HepG2 (cell line): ENCODE data around the gene SUPV3L1. TPM values are rescaled to one million over a fixed set of nuclear protein-coding genes. Genes with fewer than 3 reads are reported as not detected.
A peak's percentile ranks its signal among the peaks of the same experiment; 100 is the strongest.

Experiments
- ARNTL ChIP-seq: sonication (generic); formaldehyde crosslinking; IDR thresholded peaks from 2 replicates; pipeline ENCODE4 v1.4.0; 2020; ENCODE audit warnings: mild to moderate bottlenecking, missing genetic modification reagents
- CENPT ChIP-seq: sonication (generic); formaldehyde crosslinking; IDR thresholded peaks from 2 replicates; pipeline ENCODE4 v1.8.0; 2022; ENCODE audit warnings: low read depth, mild to moderate bottlenecking, moderate library complexity, missing genetic modification reagents
- FOXK2 ChIP-seq: fragments of 450-650 bp; IDR thresholded peaks from 2 replicates; pipeline ENCODE4 v1.6.1; 2016
- KLF15 ChIP-seq: sonication (generic); formaldehyde crosslinking; IDR thresholded peaks from 2 replicates; pipeline ENCODE4 v1.8.1; 2023; ENCODE audit warnings: borderline replicate concordance, mild to moderate bottlenecking, inconsistent platforms, missing genetic modification reagents, mixed read lengths
- MAFG ChIP-seq: sonication (generic); formaldehyde crosslinking; IDR thresholded peaks from 2 replicates; pipeline ENCODE4 v1.5.1; 2020; ENCODE audit warnings: mild to moderate bottlenecking, missing genetic modification reagents
- NCOA5 ChIP-seq: sonication (generic); formaldehyde crosslinking; IDR thresholded peaks from 2 replicates; pipeline ENCODE4 v1.4.0; 2020; ENCODE audit warnings: missing genetic modification reagents
- NKX3-1 ChIP-seq: sonication (generic); formaldehyde crosslinking; IDR thresholded peaks from 2 replicates; pipeline ENCODE4 v1.5.0; 2020; ENCODE audit warnings: missing genetic modification reagents
- NR1H2 ChIP-seq: sonication (generic); formaldehyde crosslinking; IDR thresholded peaks from 2 replicates; pipeline ENCODE4 v1.8.1; 2022; ENCODE audit warnings: low read depth, missing genetic modification reagents, borderline replicate concordance
- PAX8 ChIP-seq: sonication (generic); formaldehyde crosslinking; IDR thresholded peaks from 2 replicates; pipeline ENCODE4 v1.8.0; 2022; ENCODE audit warnings: mild to moderate bottlenecking, missing genetic modification reagents, borderline replicate concordance
- TAF15 ChIP-seq: fragments of 200-400 bp; formaldehyde crosslinking; IDR thresholded peaks from one replicate; pipeline ENCODE4 v1.6.1; 2018; ENCODE audit warnings: mild to moderate bottlenecking, low read depth, low read length; ENCODE audit not compliant: poor library complexity, severe bottlenecking
- ZFP82 ChIP-seq: sonication (generic); formaldehyde crosslinking; IDR thresholded peaks from 2 replicates; pipeline ENCODE4 v1.5.1; 2020; ENCODE audit warnings: mild to moderate bottlenecking, missing genetic modification reagents, borderline replicate concordance
- ZNF652 ChIP-seq: IDR thresholded peaks from 2 replicates; pipeline ENCODE4 v1.6.1; 2016; ENCODE audit warnings: low read depth, borderline replicate concordance
- polyA plus RNA-seq, 8 experiments: library from polyadenylated mRNA; depleted of rRNA in 3 of 8; stranded (reverse) in 7 of 8; unstranded in 1 of 8; fragments of >200 nt; fragmentation: Illumina TruSeq in 4 of 8; extraction: Trizol in 4 of 8; gene quantifications; 2 replicates each; pipeline versions ENCODE4 v1.2.1 to v1.2.3, GENCODE V29; 2011 to 2016; ENCODE audit warnings: low read depth in 4 of 8, missing spikeins in 1 of 8, mixed read lengths in 1 of 8; ENCODE audit not compliant: insufficient read depth in 1 of 8
- total RNA-seq, 5 experiments: library from RNA; depleted of rRNA; stranded (reverse); fragments of >200 nt; fragmentation: Illumina TruSeq; extraction: Trizol; gene quantifications; 2 replicates each; pipeline ENCODE4 v1.2.3, GENCODE V29; 2016; ENCODE audit warnings: low read depth in 1 of 5
- TF ChIP-seq, protein P1 (sequence below): sonication (generic); formaldehyde crosslinking; IDR thresholded peaks from 2 replicates; pipeline ENCODE4 v1.4.0; 2020; ENCODE audit warnings: missing genetic modification reagents
- TF ChIP-seq, protein P2 (sequence below): IDR thresholded peaks from 2 replicates; pipeline ENCODE4 v1.6.1; 2012; ENCODE audit warnings: inconsistent platforms
- TF ChIP-seq, protein P3 (sequence below): IDR thresholded peaks from 2 replicates; pipeline ENCODE4 v1.6.1; 2016; ENCODE audit warnings: mild to moderate bottlenecking
- TF ChIP-seq, protein P4 (sequence below): sonication (generic); formaldehyde crosslinking; IDR thresholded peaks from 2 replicates; pipeline ENCODE4 v1.4.0; 2020; ENCODE audit warnings: mild to moderate bottlenecking, missing genetic modification reagents
- TF ChIP-seq, protein P5 (sequence below), 2 experiments: fragments of 450-650 bp in 1 of 2; sonication (generic) in 1 of 2; formaldehyde crosslinking; IDR thresholded peaks; 2 replicates each; pipeline versions ENCODE4 v1.5.0 to v1.8.0; 2020 to 2022; ENCODE audit warnings: mild to moderate bottlenecking in 1 of 2, missing genetic modification reagents in 1 of 2
- TF ChIP-seq, protein P6 (sequence below): sonication (generic); formaldehyde crosslinking; conservative IDR thresholded peaks from 2 replicates; pipeline ENCODE4 v1.4.0; 2020; ENCODE audit warnings: missing genetic modification reagents

SUPV3L1 gene
- total and polyA plus RNA-seq, 2 of the 13 experiments (the other 11 are each of a cell fraction or from before 2014, with no cell fraction given), result 28.8 to 45.7 TPM

DNA sequence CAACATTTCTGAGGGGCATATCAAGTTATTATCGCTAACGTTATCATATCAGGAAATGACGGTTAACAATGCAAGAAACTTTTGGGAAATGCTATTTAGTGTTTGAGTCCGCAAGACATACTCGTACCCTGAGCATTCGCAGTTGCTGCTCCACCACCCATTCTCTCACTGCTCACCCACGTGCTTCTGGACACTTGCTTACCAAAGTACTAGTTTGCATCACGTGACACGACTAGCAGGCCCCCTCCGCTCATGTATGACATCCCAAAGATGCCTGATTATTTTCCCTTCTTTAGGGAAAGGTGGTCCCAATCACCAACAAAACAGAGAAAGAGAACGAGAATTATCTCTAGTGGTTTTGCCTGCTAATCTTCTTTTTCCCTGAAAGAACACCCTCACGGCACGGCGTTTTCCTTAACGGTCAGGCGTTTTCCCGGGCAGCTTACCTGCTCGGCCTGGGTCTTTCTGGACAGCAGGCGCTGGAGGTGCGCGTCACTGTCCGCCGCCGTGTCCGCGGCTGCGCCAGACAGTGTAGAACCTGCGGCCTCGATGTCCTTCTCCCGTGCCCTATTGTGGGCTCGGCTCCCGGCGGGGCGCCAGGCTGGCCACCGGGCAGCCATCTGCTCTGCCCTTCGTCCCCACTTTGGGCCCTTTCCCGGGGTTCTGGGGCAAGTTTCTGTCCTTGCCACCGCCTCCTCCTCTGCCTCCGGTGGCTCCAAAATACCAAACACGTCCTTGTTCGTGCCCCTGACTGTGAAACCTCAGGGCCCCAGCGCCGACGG is at the start of gene SUPV3L1 (continued):
- TF ChIP-seq KLF15 (CRISPR knock-in tag) (no peak), TAF15 (no peak), NCOA5 (CRISPR knock-in tag) (0 out of 2 replicates have a peak, but pooled peaks have one; percentile 38), ARNTL (CRISPR knock-in tag) (peak; percentile 70; the same call in 1 of the 2 replicates), ZFP82 (CRISPR knock-in tag) (0 out of 2 replicates have a peak, but pooled peaks have one; percentile 39), FOXK2 (peak; percentile 91), NR1H2 (CRISPR knock-in tag) (no peak), ZNF652 (CRISPR knock-in tag) (no peak), MAFG (CRISPR knock-in tag) (no peak), PAX8 (CRISPR knock-in tag) (no peak), CENPT (CRISPR knock-in tag) (no peak), NKX3-1 (CRISPR knock-in tag) (peak; percentile 4; the same call in 1 of the 2 replicates)
- TF ChIP-seq, protein P1, sequence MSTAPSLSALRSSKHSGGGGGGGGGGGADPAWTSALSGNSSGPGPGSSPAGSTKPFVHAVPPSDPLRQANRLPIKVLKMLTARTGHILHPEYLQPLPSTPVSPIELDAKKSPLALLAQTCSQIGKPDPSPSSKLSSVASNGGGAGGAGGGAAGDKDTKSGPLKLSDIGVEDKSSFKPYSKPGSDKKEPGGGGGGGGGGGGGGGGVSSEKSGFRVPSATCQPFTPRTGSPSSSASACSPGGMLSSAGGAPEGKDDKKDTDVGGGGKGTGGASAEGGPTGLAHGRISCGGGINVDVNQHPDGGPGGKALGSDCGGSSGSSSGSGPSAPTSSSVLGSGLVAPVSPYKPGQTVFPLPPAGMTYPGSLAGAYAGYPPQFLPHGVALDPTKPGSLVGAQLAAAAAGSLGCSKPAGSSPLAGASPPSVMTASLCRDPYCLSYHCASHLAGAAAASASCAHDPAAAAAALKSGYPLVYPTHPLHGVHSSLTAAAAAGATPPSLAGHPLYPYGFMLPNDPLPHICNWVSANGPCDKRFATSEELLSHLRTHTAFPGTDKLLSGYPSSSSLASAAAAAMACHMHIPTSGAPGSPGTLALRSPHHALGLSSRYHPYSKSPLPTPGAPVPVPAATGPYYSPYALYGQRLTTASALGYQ (CRISPR knock-in tag), result no peak
- TF ChIP-seq, protein P2, sequence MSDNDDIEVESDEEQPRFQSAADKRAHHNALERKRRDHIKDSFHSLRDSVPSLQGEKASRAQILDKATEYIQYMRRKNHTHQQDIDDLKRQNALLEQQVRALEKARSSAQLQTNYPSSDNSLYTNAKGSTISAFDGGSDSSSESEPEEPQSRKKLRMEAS, result peak; percentile 100
- TF ChIP-seq, protein P3, sequence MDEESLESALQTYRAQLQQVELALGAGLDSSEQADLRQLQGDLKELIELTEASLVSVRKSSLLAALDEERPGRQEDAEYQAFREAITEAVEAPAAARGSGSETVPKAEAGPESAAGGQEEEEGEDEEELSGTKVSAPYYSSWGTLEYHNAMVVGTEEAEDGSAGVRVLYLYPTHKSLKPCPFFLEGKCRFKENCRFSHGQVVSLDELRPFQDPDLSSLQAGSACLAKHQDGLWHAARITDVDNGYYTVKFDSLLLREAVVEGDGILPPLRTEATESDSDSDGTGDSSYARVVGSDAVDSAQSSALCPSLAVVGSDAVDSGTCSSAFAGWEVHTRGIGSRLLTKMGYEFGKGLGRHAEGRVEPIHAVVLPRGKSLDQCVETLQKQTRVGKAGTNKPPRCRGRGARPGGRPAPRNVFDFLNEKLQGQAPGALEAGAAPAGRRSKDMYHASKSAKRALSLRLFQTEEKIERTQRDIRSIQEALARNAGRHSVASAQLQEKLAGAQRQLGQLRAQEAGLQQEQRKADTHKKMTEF (CRISPR knock-in tag), result peak; percentile 83
- TF ChIP-seq, protein P4, sequence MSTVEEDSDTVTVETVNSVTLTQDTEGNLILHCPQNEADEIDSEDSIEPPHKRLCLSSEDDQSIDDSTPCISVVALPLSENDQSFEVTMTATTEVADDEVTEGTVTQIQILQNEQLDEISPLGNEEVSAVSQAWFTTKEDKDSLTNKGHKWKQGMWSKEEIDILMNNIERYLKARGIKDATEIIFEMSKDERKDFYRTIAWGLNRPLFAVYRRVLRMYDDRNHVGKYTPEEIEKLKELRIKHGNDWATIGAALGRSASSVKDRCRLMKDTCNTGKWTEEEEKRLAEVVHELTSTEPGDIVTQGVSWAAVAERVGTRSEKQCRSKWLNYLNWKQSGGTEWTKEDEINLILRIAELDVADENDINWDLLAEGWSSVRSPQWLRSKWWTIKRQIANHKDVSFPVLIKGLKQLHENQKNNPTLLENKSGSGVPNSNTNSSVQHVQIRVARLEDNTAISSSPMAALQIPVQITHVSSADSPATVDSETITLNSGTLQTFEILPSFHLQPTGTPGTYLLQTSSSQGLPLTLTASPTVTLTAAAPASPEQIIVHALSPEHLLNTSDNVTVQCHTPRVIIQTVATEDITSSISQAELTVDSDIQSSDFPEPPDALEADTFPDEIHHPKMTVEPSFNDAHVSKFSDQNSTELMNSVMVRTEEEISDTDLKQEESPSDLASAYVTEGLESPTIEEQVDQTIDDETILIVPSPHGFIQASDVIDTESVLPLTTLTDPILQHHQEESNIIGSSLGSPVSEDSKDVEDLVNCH (CRISPR knock-in tag), result no peak
- TF ChIP-seq, protein P5, sequence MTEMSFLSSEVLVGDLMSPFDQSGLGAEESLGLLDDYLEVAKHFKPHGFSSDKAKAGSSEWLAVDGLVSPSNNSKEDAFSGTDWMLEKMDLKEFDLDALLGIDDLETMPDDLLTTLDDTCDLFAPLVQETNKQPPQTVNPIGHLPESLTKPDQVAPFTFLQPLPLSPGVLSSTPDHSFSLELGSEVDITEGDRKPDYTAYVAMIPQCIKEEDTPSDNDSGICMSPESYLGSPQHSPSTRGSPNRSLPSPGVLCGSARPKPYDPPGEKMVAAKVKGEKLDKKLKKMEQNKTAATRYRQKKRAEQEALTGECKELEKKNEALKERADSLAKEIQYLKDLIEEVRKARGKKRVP (CRISPR knock-in tag; IDR thresholded peaks at IDR 0.05), result peak in 1 of 2 experiments; percentile 65; a peak in 2 of 4 replicates
- TF ChIP-seq, protein P6, sequence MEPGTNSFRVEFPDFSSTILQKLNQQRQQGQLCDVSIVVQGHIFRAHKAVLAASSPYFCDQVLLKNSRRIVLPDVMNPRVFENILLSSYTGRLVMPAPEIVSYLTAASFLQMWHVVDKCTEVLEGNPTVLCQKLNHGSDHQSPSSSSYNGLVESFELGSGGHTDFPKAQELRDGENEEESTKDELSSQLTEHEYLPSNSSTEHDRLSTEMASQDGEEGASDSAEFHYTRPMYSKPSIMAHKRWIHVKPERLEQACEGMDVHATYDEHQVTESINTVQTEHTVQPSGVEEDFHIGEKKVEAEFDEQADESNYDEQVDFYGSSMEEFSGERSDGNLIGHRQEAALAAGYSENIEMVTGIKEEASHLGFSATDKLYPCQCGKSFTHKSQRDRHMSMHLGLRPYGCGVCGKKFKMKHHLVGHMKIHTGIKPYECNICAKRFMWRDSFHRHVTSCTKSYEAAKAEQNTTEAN (CRISPR knock-in tag), result no peak
